ENCODE data around the gene OSBPL6.
"Not testable (repeated sequence)": the region's sequence is repeated elsewhere in the genome, so short reads cannot be mapped to it uniquely, and the experiment has no call there.

OSBPL6 gene

DNA sequence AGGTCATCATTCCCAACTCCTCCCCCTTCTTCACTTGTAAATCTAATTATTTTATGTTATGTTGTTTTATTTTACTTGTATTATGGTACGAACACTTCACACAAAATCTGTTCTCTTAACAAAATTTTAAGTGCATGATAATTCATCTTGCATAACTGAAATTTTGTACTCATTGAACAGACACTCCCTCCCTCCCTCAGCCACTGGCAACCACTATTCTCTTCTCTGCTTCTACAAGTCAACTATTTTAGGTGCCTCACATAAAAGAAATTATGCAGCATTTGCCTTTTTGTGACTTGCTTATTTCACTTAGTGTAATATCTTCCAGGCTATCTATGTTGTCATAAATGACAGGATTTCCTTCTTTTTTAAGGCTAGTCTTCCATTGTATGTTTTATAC lies 30.4 kb upstream of the OSBPL6 start (continued):
- TF ChIP-seq, protein P1, sequence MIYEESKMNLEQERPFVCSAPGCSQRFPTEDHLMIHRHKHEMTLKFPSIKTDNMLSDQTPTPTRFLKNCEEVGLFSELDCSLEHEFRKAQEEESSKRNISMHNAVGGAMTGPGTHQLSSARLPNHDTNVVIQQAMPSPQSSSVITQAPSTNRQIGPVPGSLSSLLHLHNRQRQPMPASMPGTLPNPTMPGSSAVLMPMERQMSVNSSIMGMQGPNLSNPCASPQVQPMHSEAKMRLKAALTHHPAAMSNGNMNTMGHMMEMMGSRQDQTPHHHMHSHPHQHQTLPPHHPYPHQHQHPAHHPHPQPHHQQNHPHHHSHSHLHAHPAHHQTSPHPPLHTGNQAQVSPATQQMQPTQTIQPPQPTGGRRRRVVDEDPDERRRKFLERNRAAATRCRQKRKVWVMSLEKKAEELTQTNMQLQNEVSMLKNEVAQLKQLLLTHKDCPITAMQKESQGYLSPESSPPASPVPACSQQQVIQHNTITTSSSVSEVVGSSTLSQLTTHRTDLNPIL (CRISPR knock-in tag; IDR thresholded peaks at IDR 0.05; ENCODE audit: low read depth) = no peak
- no peak for TF ChIP-seq GLIS3 (CRISPR knock-in tag; IDR thresholded peaks at IDR 0.05)

DNA sequence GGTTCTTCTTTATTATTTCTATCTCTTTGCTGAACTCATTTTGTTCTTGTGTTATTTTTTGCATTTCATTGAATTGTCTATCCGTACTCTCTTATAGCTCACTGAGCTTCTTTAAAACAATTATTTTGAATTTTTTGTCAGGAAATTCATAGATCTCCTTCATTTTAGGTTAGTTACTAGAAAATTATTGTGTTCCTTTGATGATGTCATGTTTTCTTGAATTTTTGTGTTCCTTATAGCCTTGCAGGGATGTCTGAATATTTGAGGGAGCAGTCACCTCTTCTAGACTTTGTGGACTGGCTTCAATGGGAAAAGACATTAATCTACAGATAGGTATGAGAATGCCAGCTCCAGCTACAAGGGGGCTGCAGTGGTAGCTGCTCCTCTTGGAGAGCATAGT lies 20.7 kb upstream of the OSBPL6 start:
- TF ChIP-seq GLIS3 (CRISPR knock-in tag; IDR thresholded peaks at IDR 0.05) (no peak), CSDC2 (CRISPR knock-in tag; IDR thresholded peaks at IDR 0.05) (no peak), BACH2 (CRISPR knock-in tag; IDR thresholded peaks at IDR 0.05; ENCODE audit: borderline replicate concordance) (no peak), ZNF70 (CRISPR knock-in tag; IDR thresholded peaks at IDR 0.05) (no peak)
- ATAC-seq = no peak

GRCh38 chr2:178177066-178177679 lies 17.1 kb upstream of the OSBPL6 start:
- peak; percentile 41; the same call in 2 of the 3 replicates for ATAC-seq
- TF ChIP-seq, protein P2, sequence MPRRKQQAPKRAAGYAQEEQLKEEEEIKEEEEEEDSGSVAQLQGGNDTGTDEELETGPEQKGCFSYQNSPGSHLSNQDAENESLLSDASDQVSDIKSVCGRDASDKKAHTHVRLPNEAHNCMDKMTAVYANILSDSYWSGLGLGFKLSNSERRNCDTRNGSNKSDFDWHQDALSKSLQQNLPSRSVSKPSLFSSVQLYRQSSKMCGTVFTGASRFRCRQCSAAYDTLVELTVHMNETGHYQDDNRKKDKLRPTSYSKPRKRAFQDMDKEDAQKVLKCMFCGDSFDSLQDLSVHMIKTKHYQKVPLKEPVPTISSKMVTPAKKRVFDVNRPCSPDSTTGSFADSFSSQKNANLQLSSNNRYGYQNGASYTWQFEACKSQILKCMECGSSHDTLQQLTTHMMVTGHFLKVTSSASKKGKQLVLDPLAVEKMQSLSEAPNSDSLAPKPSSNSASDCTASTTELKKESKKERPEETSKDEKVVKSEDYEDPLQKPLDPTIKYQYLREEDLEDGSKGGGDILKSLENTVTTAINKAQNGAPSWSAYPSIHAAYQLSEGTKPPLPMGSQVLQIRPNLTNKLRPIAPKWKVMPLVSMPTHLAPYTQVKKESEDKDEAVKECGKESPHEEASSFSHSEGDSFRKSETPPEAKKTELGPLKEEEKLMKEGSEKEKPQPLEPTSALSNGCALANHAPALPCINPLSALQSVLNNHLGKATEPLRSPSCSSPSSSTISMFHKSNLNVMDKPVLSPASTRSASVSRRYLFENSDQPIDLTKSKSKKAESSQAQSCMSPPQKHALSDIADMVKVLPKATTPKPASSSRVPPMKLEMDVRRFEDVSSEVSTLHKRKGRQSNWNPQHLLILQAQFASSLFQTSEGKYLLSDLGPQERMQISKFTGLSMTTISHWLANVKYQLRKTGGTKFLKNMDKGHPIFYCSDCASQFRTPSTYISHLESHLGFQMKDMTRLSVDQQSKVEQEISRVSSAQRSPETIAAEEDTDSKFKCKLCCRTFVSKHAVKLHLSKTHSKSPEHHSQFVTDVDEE (CRISPR knock-in tag; IDR thresholded peaks at IDR 0.05) = no peak
- TF ChIP-seq ISL1 (CRISPR knock-in tag; IDR thresholded peaks at IDR 0.05) (no peak), ESRRG (CRISPR knock-in tag; IDR thresholded peaks at IDR 0.05) (no peak), GLIS3 (CRISPR knock-in tag; IDR thresholded peaks at IDR 0.05) (no peak), TOX (CRISPR knock-in tag; IDR thresholded peaks at IDR 0.05; ENCODE audit: borderline replicate concordance) (no peak), BACH2 (CRISPR knock-in tag; IDR thresholded peaks at IDR 0.05; ENCODE audit: borderline replicate concordance) (no peak)
- TF ChIP-seq, protein P3, sequence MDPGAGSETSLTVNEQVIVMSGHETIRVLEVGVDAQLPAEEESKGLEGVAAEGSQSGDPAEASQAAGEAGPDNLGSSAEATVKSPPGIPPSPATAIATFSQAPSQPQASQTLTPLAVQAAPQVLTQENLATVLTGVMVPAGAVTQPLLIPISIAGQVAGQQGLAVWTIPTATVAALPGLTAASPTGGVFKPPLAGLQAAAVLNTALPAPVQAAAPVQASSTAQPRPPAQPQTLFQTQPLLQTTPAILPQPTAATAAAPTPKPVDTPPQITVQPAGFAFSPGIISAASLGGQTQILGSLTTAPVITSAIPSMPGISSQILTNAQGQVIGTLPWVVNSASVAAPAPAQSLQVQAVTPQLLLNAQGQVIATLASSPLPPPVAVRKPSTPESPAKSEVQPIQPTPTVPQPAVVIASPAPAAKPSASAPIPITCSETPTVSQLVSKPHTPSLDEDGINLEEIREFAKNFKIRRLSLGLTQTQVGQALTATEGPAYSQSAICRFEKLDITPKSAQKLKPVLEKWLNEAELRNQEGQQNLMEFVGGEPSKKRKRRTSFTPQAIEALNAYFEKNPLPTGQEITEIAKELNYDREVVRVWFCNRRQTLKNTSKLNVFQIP (CRISPR knock-in tag; IDR thresholded peaks at IDR 0.05; ENCODE audit: borderline replicate concordance, low read depth) = no peak

- ATAC-seq = not testable (repeated sequence)
Observed at GRCh38 chr2:178180648-178181047, 13.7 kb upstream of the OSBPL6 start.

DNA sequence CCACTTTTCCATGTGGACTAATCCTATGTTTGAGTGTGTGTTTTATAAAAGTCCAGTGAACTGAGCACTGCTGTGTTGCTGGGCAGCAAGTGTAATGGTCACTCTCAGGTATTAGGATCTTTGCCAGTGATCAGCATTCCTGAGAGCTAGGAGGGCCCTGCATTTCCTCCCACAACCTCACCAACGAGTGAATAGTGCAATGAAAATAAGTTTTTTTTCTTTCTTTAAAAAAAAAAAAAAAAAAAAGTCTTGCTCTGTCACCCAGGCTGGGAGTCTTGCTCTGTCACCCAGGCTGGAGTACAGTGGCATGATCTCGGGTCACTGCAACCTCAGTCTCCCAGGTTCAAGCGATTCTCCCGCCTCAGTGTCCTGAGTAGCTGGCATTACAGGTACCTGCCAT lies 6.5 kb upstream of the OSBPL6 start:
- ATAC-seq = no peak
- TF ChIP-seq ZFP3 (CRISPR knock-in tag; IDR thresholded peaks at IDR 0.05) (no peak), TCF4 (CRISPR knock-in tag; IDR thresholded peaks at IDR 0.05; ENCODE audit: borderline replicate concordance) (no peak), ARNTL (CRISPR knock-in tag; IDR thresholded peaks at IDR 0.05; ENCODE audit: borderline replicate concordance, low read depth) (no peak), PPARA (CRISPR knock-in tag; IDR thresholded peaks at IDR 0.05; ENCODE audit: borderline replicate concordance) (no peak), ZNF565 (CRISPR knock-in tag; conservative IDR thresholded peaks at IDR 0.05; ENCODE audit: low read depth) (no peak), OSR1 (CRISPR knock-in tag; IDR thresholded peaks at IDR 0.05) (no peak), ZFP30 (CRISPR knock-in tag; IDR thresholded peaks at IDR 0.05) (no peak), ZNF70 (CRISPR knock-in tag; IDR thresholded peaks at IDR 0.05) (no peak), RARB (CRISPR knock-in tag; IDR thresholded peaks at IDR 0.05) (no peak), SNAI2 (CRISPR knock-in tag; IDR thresholded peaks at IDR 0.05) (no peak), ISL1 (CRISPR knock-in tag; IDR thresholded peaks at IDR 0.05) (no peak)
- TF ChIP-seq, protein P2 (CRISPR knock-in tag; IDR thresholded peaks at IDR 0.05) = no peak
- TF ChIP-seq, protein P1 (CRISPR knock-in tag; IDR thresholded peaks at IDR 0.05; ENCODE audit: low read depth) = no peak
